PC-9 (cell line): ENCODE measurements around the gene ATP11A.

Source experiments
- CTCF ChIP-seq: fragments of 200-600 bp; sonication (generic); conservative IDR thresholded peaks from 2 replicates; pipeline ENCODE4 v1.6.1; 2017; ENCODE audit warnings: mixed run types, antibody characterized with exemption, mild to moderate bottlenecking, moderate library complexity
- EZH2 ChIP-seq: fragments of 200-600 bp; sonication (generic); IDR thresholded peaks from 2 replicates; pipeline ENCODE4 v1.8.0; 2017; ENCODE audit warnings: antibody characterized with exemption, low read depth

- TF ChIP-seq CTCF (no peak), EZH2 (no peak)
These were observed 82.2 kb downstream of the ATP11A start for GRCh38 chr13:112771877-112772538.
